Measurements from ENCODE around the gene FGF19.

DNA sequence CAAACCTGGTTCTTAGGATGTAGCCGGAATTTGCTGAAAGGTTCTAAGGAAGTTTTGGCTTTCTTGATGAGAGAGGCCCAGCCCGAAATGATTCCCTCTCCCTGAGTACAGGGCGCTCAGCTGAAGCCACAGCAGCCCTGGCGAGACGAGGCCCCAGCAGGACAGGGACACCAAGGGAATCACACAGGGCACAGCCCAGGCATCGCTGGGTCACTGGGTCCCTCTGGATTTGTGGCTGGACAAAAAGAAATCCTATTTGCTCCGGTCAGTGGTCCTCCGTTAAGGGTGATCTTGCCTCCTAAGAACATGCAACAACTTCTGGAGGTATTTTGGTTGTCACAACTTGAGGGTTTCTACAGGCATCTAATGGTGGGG lies 6.4 kb downstream of the FGF19 start:
- TF ChIP-seq TAF1 (IDR thresholded peaks at IDR 0.05; ENCODE audit: low read depth) (no peak), REST (IDR thresholded peaks at IDR 0.05; ENCODE audit: low read depth) (no peak), EP300 (IDR thresholded peaks at IDR 0.05; ENCODE audit: borderline replicate concordance) (no peak), YY1 (IDR thresholded peaks at IDR 0.05; ENCODE audit: low read depth) (no peak), ZBTB7A (IDR thresholded peaks at IDR 0.05; ENCODE audit: low read depth) (no peak), RAD21 (IDR thresholded peaks at IDR 0.05; ENCODE audit: low read depth) (no peak), CEBPB (IDR thresholded peaks at IDR 0.05) (no peak), CREB1 (IDR thresholded peaks at IDR 0.05; ENCODE audit: low read depth) (no peak), TEAD4 (IDR thresholded peaks at IDR 0.05) (no peak), FOXM1 (IDR thresholded peaks at IDR 0.05; ENCODE audit: borderline replicate concordance, low read depth) (no peak), EGR1 (IDR thresholded peaks at IDR 0.05) (no peak)
- TF ChIP-seq, protein P1, sequence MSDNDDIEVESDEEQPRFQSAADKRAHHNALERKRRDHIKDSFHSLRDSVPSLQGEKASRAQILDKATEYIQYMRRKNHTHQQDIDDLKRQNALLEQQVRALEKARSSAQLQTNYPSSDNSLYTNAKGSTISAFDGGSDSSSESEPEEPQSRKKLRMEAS (IDR thresholded peaks at IDR 0.05), result no peak

Data from Ishikawa (cell line).